ENCODE data around the gene SUMO3. TPM values are rescaled to one million over a fixed set of nuclear protein-coding genes. Genes with fewer than 3 reads are reported as not detected.

Gene SUMO3
- total and polyA plus RNA-seq, 2 of the 4 experiments (the other 2 are of a cell fraction) = 64.9 to 101 TPM

- Histone ChIP-seq H3K9me1 (ENCODE audit: insufficient read depth, low read length) (no peaks in the 10 kb centered on the region), H3K27ac (ENCODE audit: insufficient read depth, low read length) (no peak overlapping the region), H2BK15ac (ENCODE audit: low read depth, low read length) (no peak overlapping the region), H3K14ac (replicated peaks; ENCODE audit: low read depth, low read length) (no peak overlapping the region), H4K5ac (ENCODE audit: low read depth, low read length) (no peak overlapping the region), H2BK5ac (ENCODE audit: low read depth, low read length, poor library complexity, severe bottlenecking) (no peak overlapping the region), H3K4ac (ENCODE audit: low read depth, low read length) (no peak overlapping the region), H3K4me2 (ENCODE audit: low read depth, low read length) (no peak overlapping the region), H3K79me1 (ENCODE audit: low read depth in 1 of 2, low read length in 2 of 2) (no peaks in the 10 kb centered on the region), H4K8ac (ENCODE audit: low read depth in 2 of 2, low read length in 2 of 2) (no peak overlapping the region), H3K27me3 (ENCODE audit: control insufficient read depth, insufficient read depth, low read length) (peaks cover 3% of the 10 kb centered on the region; the same call in 1 of the 2 replicates), H4K20me1 (ENCODE audit: insufficient read depth, low read length) (no peaks in the 10 kb centered on the region; the same call in none of the 2 replicates), H3K4me1 (ENCODE audit: control insufficient read depth, insufficient read depth, low read length) (no peaks in the 10 kb centered on the region), H3K9me3 (ENCODE audit: control insufficient read depth, insufficient read depth, low read length) (0 out of 2 replicates have a peak, but pooled peaks cover 2% of the 10 kb centered on the region), H4K91ac (ENCODE audit: insufficient read depth, low read depth, low read length) (no peak overlapping the region), H2AFZ (replicated peaks; ENCODE audit: low read length, poor library complexity) (no peak overlapping the region), H3K36me3 (ENCODE audit: control insufficient read depth, insufficient read depth, low read length) (no peaks in the 10 kb centered on the region), H3K4me3 (ENCODE audit: insufficient read depth, low read depth, low read length) (no peak overlapping the region), H3K9ac (ENCODE audit: low read depth, low read length) (no peak overlapping the region), H2AK5ac (ENCODE audit: low read depth, low read length) (no peak overlapping the region), H2BK120ac (ENCODE audit: low read depth, low read length) (no peak overlapping the region), H3K56ac (ENCODE audit: extremely low read depth, insufficient read depth, low read length) (no peak overlapping the region), H2AK9ac (replicated peaks; ENCODE audit: low read depth, low read length, poor library complexity) (no peak overlapping the region), H2BK20ac (ENCODE audit: low read depth, low read length) (no peak overlapping the region), H3K23ac (ENCODE audit: low read depth, low read length) (no peak overlapping the region), H3K18ac (ENCODE audit: low read depth, low read length) (no peak overlapping the region)
- POLR2A ChIA-PET (ENCODE audit: unreplicated experiment) = no interaction called here
- no peak for DNase-seq
- TF ChIP-seq MAFK (IDR thresholded peaks at IDR 0.05; ENCODE audit: low read depth, low read length) = no peak
- TF ChIP-seq RCOR1 (IDR thresholded peaks at IDR 0.05; ENCODE audit: insufficient replicate concordance, low read length) = no peak
- TF ChIP-seq RFX5 (IDR thresholded peaks at IDR 0.05; ENCODE audit: low read depth, low read length) = no peak
- in situ Hi-C loops (cut with MboI; ENCODE audit: low sequenced_read_pairs) = no loop called here
- BruUV-seq (replicated peaks) = no TSS peak
- CTCF ChIA-PET = no interaction called here
- 72% methylated on average over 6 of the region's 26 CpGs; no CpG with 5 or more reads in 1 of the 2 experiments for WGBS, 2 experiments (ENCODE audit: extremely low coverage in 2 of 2, insufficient read length in 1 of 2)
- dilution Hi-C loops (cut with HindIII; ENCODE audit: low sequenced_read_pairs, unreplicated experiment) = no loop called here
- ATAC-seq (ENCODE audit: low read depth) = no peak
- intact Hi-C loops (cut with micrococcal nuclease) = no loop called here
These were observed 58.9 kb downstream of the SUMO3 start for GRCh38 chr21:44758781-44759627.

All from IMR-90 (cell line).